ENCODE results near the gene PTPRO. TPM values are rescaled to one million over a fixed set of nuclear protein-coding genes. Genes with fewer than 3 reads are reported as not detected.

PTPRO gene
- total RNA-seq, 1 experiment from 2014 or later, result 0.52 TPM

DNA sequence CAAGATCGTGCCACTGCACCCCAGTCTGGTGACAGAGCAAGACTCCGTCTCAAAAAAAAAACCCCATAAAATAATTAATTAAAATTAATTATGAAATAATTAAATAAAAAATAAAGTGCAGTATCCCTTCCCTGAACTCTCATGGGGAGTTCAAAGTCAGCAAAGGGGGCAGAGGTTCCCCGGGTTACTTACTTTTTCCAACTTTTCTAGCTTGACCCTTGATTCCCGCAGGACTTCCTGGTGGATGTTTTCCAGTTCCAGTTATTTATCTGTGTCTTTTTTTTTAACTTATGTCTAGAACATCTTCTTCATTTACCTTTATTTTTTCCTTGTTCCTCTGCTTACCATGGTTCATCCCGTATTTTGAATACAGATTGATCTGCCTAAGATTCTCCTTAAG lies 269.5 kb downstream of the PTPRO start:
- H3K4me1 ChIP-seq (ENCODE audit: insufficient read depth, low read length), result no peaks in the 10 kb centered on the region
- H4K91ac ChIP-seq (ENCODE audit: insufficient read length, low read depth, low read length), result no peak overlapping the region
- H3K4ac ChIP-seq (ENCODE audit: low read depth, low read length), result no peak overlapping the region
- H3K79me1 ChIP-seq (ENCODE audit: insufficient read depth, low read depth, low read length, poor library complexity, severe bottlenecking), result no peaks in the 10 kb centered on the region
- H3K4me3 Mint-ChIP-seq, result no peak overlapping the region
- no peak overlapping the region for H2BK12ac ChIP-seq (ENCODE audit: insufficient read length, low read depth, low read length)
- WGBS (ENCODE audit: extremely low coverage, insufficient read length, low lambda C conversion rate), result no CpG with 5 or more reads among the region's 5 CpGs
- H2BK5ac ChIP-seq (ENCODE audit: insufficient read length, low read length), result no peak overlapping the region
- no peak overlapping the region for H2BK15ac ChIP-seq (ENCODE audit: low read depth, low read length)
- H2BK20ac ChIP-seq (ENCODE audit: low read depth, low read length, poor library complexity, severe bottlenecking), result no peak overlapping the region
- peaks cover 14 to 16% of the 10 kb centered on the region in 2 experiments for H3K4me1 Mint-ChIP-seq
- H3K27ac Mint-ChIP-seq, result no peak overlapping the region
- no peak overlapping the region for H4K8ac ChIP-seq (replicated peaks; ENCODE audit: insufficient read length, low read depth, low read length)
- no peak overlapping the region for H2AK5ac ChIP-seq (ENCODE audit: insufficient read length, low read length)
- H3T11ph ChIP-seq (ENCODE audit: low read length), result no peak overlapping the region
- H3K79me2 ChIP-seq (ENCODE audit: insufficient read depth, low read length), result no peaks in the 10 kb centered on the region
- H3K4me2 ChIP-seq (ENCODE audit: insufficient read depth, insufficient read length, low read length), result no peak overlapping the region
- no peak overlapping the region for H3K56ac ChIP-seq (ENCODE audit: insufficient read length, low read depth, low read length)
- no peak overlapping the region for H3K27ac ChIP-seq (ENCODE audit: insufficient read length, low read depth, low read length)
- no peak overlapping the region for H3K14ac ChIP-seq (ENCODE audit: insufficient read depth, low read length)
- no peak overlapping the region for H3K9ac ChIP-seq (ENCODE audit: extremely low read depth, insufficient read length, low read length)
- DNase-seq, result no peak
- TF ChIP-seq, protein P1, sequence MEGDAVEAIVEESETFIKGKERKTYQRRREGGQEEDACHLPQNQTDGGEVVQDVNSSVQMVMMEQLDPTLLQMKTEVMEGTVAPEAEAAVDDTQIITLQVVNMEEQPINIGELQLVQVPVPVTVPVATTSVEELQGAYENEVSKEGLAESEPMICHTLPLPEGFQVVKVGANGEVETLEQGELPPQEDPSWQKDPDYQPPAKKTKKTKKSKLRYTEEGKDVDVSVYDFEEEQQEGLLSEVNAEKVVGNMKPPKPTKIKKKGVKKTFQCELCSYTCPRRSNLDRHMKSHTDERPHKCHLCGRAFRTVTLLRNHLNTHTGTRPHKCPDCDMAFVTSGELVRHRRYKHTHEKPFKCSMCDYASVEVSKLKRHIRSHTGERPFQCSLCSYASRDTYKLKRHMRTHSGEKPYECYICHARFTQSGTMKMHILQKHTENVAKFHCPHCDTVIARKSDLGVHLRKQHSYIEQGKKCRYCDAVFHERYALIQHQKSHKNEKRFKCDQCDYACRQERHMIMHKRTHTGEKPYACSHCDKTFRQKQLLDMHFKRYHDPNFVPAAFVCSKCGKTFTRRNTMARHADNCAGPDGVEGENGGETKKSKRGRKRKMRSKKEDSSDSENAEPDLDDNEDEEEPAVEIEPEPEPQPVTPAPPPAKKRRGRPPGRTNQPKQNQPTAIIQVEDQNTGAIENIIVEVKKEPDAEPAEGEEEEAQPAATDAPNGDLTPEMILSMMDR (conservative IDR thresholded peaks at IDR 0.05), result no peak
- H3K23me2 ChIP-seq (ENCODE audit: insufficient read length, low read depth, low read length, poor library complexity, severe bottlenecking), result no peaks in the 10 kb centered on the region
- no peaks in the 10 kb centered on the region for H3K9me3 ChIP-seq (ENCODE audit: control insufficient read depth, low read depth, low read length)
- H3K9me3 Mint-ChIP-seq, result no peaks in the 10 kb centered on the region
- no peak overlapping the region for H3K23ac ChIP-seq (ENCODE audit: insufficient read length, low read depth, low read length)
- H3K18ac ChIP-seq (ENCODE audit: insufficient read length, low read depth, low read length), result no peak overlapping the region
- H3K27me3 Mint-ChIP-seq (ENCODE audit: low read depth), result peaks cover 18% of the 10 kb centered on the region
- H2BK120ac ChIP-seq (ENCODE audit: low read depth, low read length, poor library complexity, severe bottlenecking), result no peak overlapping the region
- H3K27me3 ChIP-seq (ENCODE audit: insufficient read depth, low read length), result no peaks in the 10 kb centered on the region
- no peak overlapping the region for H4K5ac ChIP-seq (ENCODE audit: insufficient read length, low read depth, low read length)
- H2AFZ ChIP-seq (ENCODE audit: low read length), result no peak overlapping the region
- H3K36me3 Mint-ChIP-seq (ENCODE audit: insufficient read depth in 1 of 3, low read depth in 3 of 3), result no peaks in the 10 kb centered on the region
- no peaks in the 10 kb centered on the region for H4K20me1 ChIP-seq (ENCODE audit: control insufficient read depth, insufficient read depth, insufficient read length)

All from H9 (cell line).